H1 (cell line): ENCODE data around the gene OR8D4. TPM values are rescaled to one million over a fixed set of nuclear protein-coding genes. Genes with fewer than 3 reads are reported as not detected.

Experiments used
- CTCF ChIA-PET: fragments of 300-600 bp; sonication (Branson Sonifier 250); formaldehyde crosslinking; loops from one replicate; lab custom pipeline; 2021; ENCODE audit not compliant: partially characterized antibody; lab: Charles Lee
- POLR2A ChIA-PET: fragments of 300-600 bp; sonication (Branson Sonifier 250); formaldehyde crosslinking; loops from one replicate; lab custom pipeline; 2021; ENCODE audit warnings: inconsistent platforms; ENCODE audit not compliant: partially characterized antibody; lab: Charles Lee
- DNase-seq, 2 experiments: peaks; one replicate each; pipeline versions ENCODE4 v3.0.0 to v3.0.0-alpha.2; 2010 to 2022; ENCODE audit warnings: low spot score in 2 of 2, low read depth in 1 of 2, mixed read lengths in 1 of 2
- FAIRE-seq: peaks from 2 replicates; lab custom pipeline; 2011; peaks lifted over from hg19 to GRCh38; lab: Jason Lieb, UNC
- H2AFZ ChIP-seq: 2 replicates; pipeline ENCODE4 v1.8.1; 2012; ENCODE audit warnings: low read length, inconsistent platforms
- H2AK5ac ChIP-seq: 2 replicates; pipeline ENCODE4 v1.6.1; 2013; ENCODE audit warnings: low read depth, low read length
- H2BK120ac ChIP-seq: replicated peaks from 2 replicates; pipeline ENCODE3; 2013; ENCODE audit warnings: low read depth, low read length, inconsistent platforms
- H2BK12ac ChIP-seq: 2 replicates; pipeline ENCODE4 v1.6.1; 2013; ENCODE audit warnings: low read depth, low read length
- H2BK15ac ChIP-seq: 2 replicates; pipeline ENCODE4 v1.6.1; 2013; ENCODE audit warnings: low read length
- H2BK20ac ChIP-seq: 2 replicates; pipeline ENCODE4 v1.6.1; 2013; ENCODE audit warnings: low read length
- H2BK5ac ChIP-seq: 2 replicates; pipeline ENCODE4 v1.6.1; 2013; ENCODE audit warnings: low read depth, low read length
- H3K14ac ChIP-seq: 2 replicates; pipeline ENCODE4 v1.6.1; 2013; ENCODE audit warnings: inconsistent platforms; ENCODE audit not compliant: insufficient read length
- H3K18ac ChIP-seq: 2 replicates; pipeline ENCODE4 v1.6.1; 2013; ENCODE audit warnings: low read length; ENCODE audit errors: extremely low read depth
- H3K23ac ChIP-seq: 2 replicates; pipeline ENCODE4 v1.6.1; 2013; ENCODE audit warnings: inconsistent platforms; ENCODE audit not compliant: insufficient read length
- H3K23me2 ChIP-seq: 2 replicates; pipeline ENCODE4 v1.6.1; 2013; ENCODE audit warnings: low read depth, low read length
- H3K27ac ChIP-seq: 2 replicates; pipeline ENCODE4 v1.6.1; 2011; ENCODE audit warnings: low read depth, low read length, inconsistent platforms
- H3K27me3 ChIP-seq, 4 experiments: replicated peaks in 1 of 4; 1 replicate in 1 of 4; 2 replicates in 3 of 4; pipeline versions ENCODE4 v1.6.1 to v1.8.1; 2011 to 2013; ENCODE audit warnings: low read length in 3 of 4, mild to moderate bottlenecking in 3 of 4, inconsistent platforms in 2 of 4, mixed read lengths in 2 of 4, moderate library complexity in 1 of 4; ENCODE audit not compliant: control insufficient read depth in 3 of 4, insufficient read depth in 3 of 4; ENCODE audit errors: extremely low read depth in 1 of 4
- H3K36me3 ChIP-seq, 4 experiments: 2 replicates each; pipeline versions ENCODE4 v1.6.1 to v1.8.1; 2011 to 2013; ENCODE audit warnings: mild to moderate bottlenecking in 4 of 4, low read length in 3 of 4, moderate library complexity in 2 of 4, control low read depth in 1 of 4, inconsistent platforms in 1 of 4; ENCODE audit not compliant: insufficient read depth in 4 of 4, control insufficient read depth in 2 of 4
- H3K4ac ChIP-seq: replicated peaks from 2 replicates; pipeline ENCODE3; 2013; ENCODE audit warnings: low read length, low read depth, mixed read lengths, inconsistent platforms; ENCODE audit not compliant: insufficient read length
- H3K4me1 ChIP-seq, 4 experiments: replicated peaks in 1 of 4; 1 replicate in 1 of 4; 2 replicates in 3 of 4; pipeline versions ENCODE4 v1.6.1 to v1.8.1; 2011 to 2013; ENCODE audit warnings: low read length in 3 of 4, inconsistent platforms in 2 of 4, mixed read lengths in 1 of 4; ENCODE audit not compliant: insufficient read depth in 4 of 4, control insufficient read depth in 3 of 4
- H3K4me2 ChIP-seq, 2 experiments: 2 replicates each; pipeline versions ENCODE4 v1.6.1 to v1.8.1; 2011 to 2013; ENCODE audit warnings: low read depth in 2 of 2, low read length in 2 of 2, control low read depth in 1 of 2, inconsistent platforms in 1 of 2, mild to moderate bottlenecking in 1 of 2; ENCODE audit not compliant: insufficient read depth in 1 of 2
- H3K4me3 ChIP-seq, 4 experiments: fragments of 200-600, 300-600 bp in 1 of 4; sonication (generic), shearing (Covaris generic), sonication (Bioruptor Twin) in 1 of 4; 2 replicates each; pipeline versions ENCODE4 v1.5.1 to v1.8.1; 2011 to 2016; ENCODE audit warnings: low read length in 4 of 4, low read depth in 3 of 4, control low read depth in 2 of 4, inconsistent platforms in 2 of 4, mild to moderate bottlenecking in 2 of 4, mixed read lengths in 1 of 4, moderate library complexity in 1 of 4; ENCODE audit not compliant: insufficient read depth in 2 of 4; ENCODE audit errors: extremely low read depth in 1 of 4
- H3K56ac ChIP-seq: replicated peaks from 2 replicates; pipeline ENCODE3; 2013; ENCODE audit warnings: low read depth, mild to moderate bottlenecking, mixed read lengths, low read length, inconsistent platforms; ENCODE audit not compliant: insufficient read length
- H3K79me1 ChIP-seq: 2 replicates; pipeline ENCODE4 v1.6.1; 2013; ENCODE audit warnings: low read depth, low read length, control low read depth
- H3K79me2 ChIP-seq, 2 experiments: 2 replicates each; pipeline versions ENCODE4 v1.6.1 to v1.8.1; 2012 to 2013; ENCODE audit warnings: low read length in 2 of 2, mild to moderate bottlenecking in 2 of 2, inconsistent platforms in 1 of 2; ENCODE audit not compliant: insufficient read depth in 2 of 2, control insufficient read depth in 1 of 2
- H3K9ac ChIP-seq, 4 experiments: replicated peaks in 1 of 4; 1 replicate in 1 of 4; 2 replicates in 3 of 4; pipeline versions ENCODE4 v1.6.1 to v1.8.1; 2011 to 2013; ENCODE audit warnings: low read depth in 3 of 4, low read length in 3 of 4, control low read depth in 2 of 4, mild to moderate bottlenecking in 2 of 4, moderate library complexity in 2 of 4, inconsistent platforms in 1 of 4; ENCODE audit errors: extremely low read depth in 1 of 4
- H3K9me3 ChIP-seq, 2 experiments: 2 replicates each; pipeline versions ENCODE4 v1.6.1 to v1.8.1; 2012 to 2013; ENCODE audit warnings: mild to moderate bottlenecking in 2 of 2, moderate library complexity in 2 of 2, control low read depth in 1 of 2, inconsistent platforms in 1 of 2, low read depth in 1 of 2, low read length in 1 of 2, mixed read lengths in 1 of 2; ENCODE audit not compliant: insufficient read depth in 2 of 2
- H4K20me1 ChIP-seq, 2 experiments: replicated peaks in 1 of 2; 2 replicates each; pipeline versions ENCODE3 to v1.8.1; 2011 to 2013; ENCODE audit warnings: inconsistent platforms in 2 of 2, low read length in 2 of 2, mild to moderate bottlenecking in 1 of 2; ENCODE audit not compliant: insufficient read depth in 2 of 2, control insufficient read depth in 1 of 2
- H4K5ac ChIP-seq: 2 replicates; pipeline ENCODE4 v1.6.1; 2013; ENCODE audit warnings: low read length, low read depth, mixed read lengths, inconsistent platforms; ENCODE audit not compliant: insufficient read length
- H4K8ac ChIP-seq: 2 replicates; pipeline ENCODE4 v1.8.0; 2013; ENCODE audit warnings: mild to moderate bottlenecking, moderate library complexity, low read length, inconsistent platforms; ENCODE audit not compliant: insufficient read depth; ENCODE audit errors: extremely low read depth
- H4K91ac ChIP-seq: replicated peaks from 2 replicates; pipeline ENCODE3; 2013; ENCODE audit warnings: low read length, mixed read lengths, inconsistent platforms; ENCODE audit not compliant: insufficient read length
- CEBPB ChIP-seq: IDR thresholded peaks from 2 replicates; pipeline ENCODE4 v1.6.1; 2012; ENCODE audit warnings: low read depth, low read length
- CHD1 ChIP-seq: IDR thresholded peaks from 2 replicates; pipeline ENCODE4 v1.6.1; 2012; ENCODE audit warnings: low read depth, low read length, improper control_type of control experiment
- CHD2 ChIP-seq: IDR thresholded peaks from 2 replicates; pipeline ENCODE4 v1.6.1; 2012; ENCODE audit warnings: low read length, improper control_type of control experiment
- GTF2F1 ChIP-seq: IDR thresholded peaks from 2 replicates; pipeline ENCODE4 v1.6.1; 2012; ENCODE audit warnings: low read depth, low read length, improper control_type of control experiment, borderline replicate concordance
- PHF8 ChIP-seq: fragments of 200-600 bp; sonication (generic); conservative IDR thresholded peaks from 2 replicates; pipeline ENCODE4 v1.7.1; 2012; ENCODE audit warnings: low read depth, mild to moderate bottlenecking, inconsistent platforms, low read length, moderate library complexity
- POLR2A ChIP-seq, 2 experiments: IDR thresholded peaks; 1 replicate in 1 of 2; 2 replicates in 1 of 2; pipeline ENCODE4 v1.6.1; 2011; ENCODE audit warnings: low read depth in 2 of 2, low read length in 2 of 2, mild to moderate bottlenecking in 2 of 2; ENCODE audit errors: control extremely low read depth in 1 of 2
- POLR2AphosphoS5 ChIP-seq: IDR thresholded peaks from 2 replicates; pipeline ENCODE4 v1.6.1; 2011; ENCODE audit warnings: low read depth, low read length
- SAP30 ChIP-seq: fragments of 300-600 bp; sonication (generic); IDR thresholded peaks from 2 replicates; pipeline ENCODE4 v1.7.1; 2012; ENCODE audit warnings: low read length, moderate library complexity, mild to moderate bottlenecking, inconsistent platforms; ENCODE audit not compliant: insufficient read depth, insufficient replicate concordance
- SIN3A ChIP-seq, 2 experiments: IDR thresholded peaks in 1 of 2; conservative IDR thresholded peaks in 1 of 2; 2 replicates each; pipeline ENCODE4 v1.6.1; 2011 to 2012; ENCODE audit warnings: low read length in 2 of 2, improper control_type of control experiment in 1 of 2, low read depth in 1 of 2, mild to moderate bottlenecking in 1 of 2
- YY1 ChIP-seq: IDR thresholded peaks from 2 replicates; pipeline ENCODE4 v1.6.1; 2011; ENCODE audit warnings: low read depth, mild to moderate bottlenecking, low read length
- WGBS, 2 experiments: shearing (Covaris generic) in 1 of 2; methylation state at CpG; one replicate each; pipeline versions ENCODE4 v1.1.6 to v1.1.7; 2013 to 2015; ENCODE audit warnings: low lambda C conversion rate in 2 of 2, mixed read lengths in 2 of 2, inconsistent platforms in 1 of 2, low coverage in 1 of 2, missing lambda C conversion rate in 1 of 2; ENCODE audit not compliant: insufficient replicate concordance in 2 of 2, insufficient coverage in 1 of 2, insufficient read length in 1 of 2; ENCODE audit errors: extremely low coverage in 1 of 2, missing lambda C conversion rate in 1 of 2; 5-methylcytosine and 5-hydroxymethylcytosine counted together
- polyA plus RNA-seq, 7 experiments: library from polyadenylated mRNA; depleted of rRNA in 3 of 7; stranded (reverse) in 5 of 7; unstranded in 2 of 7; fragments of >200 nt in 5 of 7; fragments of 200-250 nt in 2 of 7; gene quantifications; 1 replicate in 5 of 7; 2 replicates in 1 of 7; 4 replicates in 1 of 7; pipeline versions ENCODE4 v1.2.1 to v1.2.3, GENCODE V29; 2011 to 2013; ENCODE audit warnings: missing spikeins in 2 of 7, mixed read lengths in 2 of 7
- total RNA-seq: library from RNA; stranded (reverse); fragmentation: NEBNext Ultra II Directional; extraction: Animal tissue kit (Norgen Biotek cat#: 25700); gene quantifications from 2 replicates; pipeline ENCODE4 v1.2.1, GENCODE V29; 2021
- TF ChIP-seq, protein P1 (sequence below): IDR thresholded peaks from 2 replicates; pipeline ENCODE4 v1.6.1; 2011; ENCODE audit warnings: low read depth, mild to moderate bottlenecking, low read length; ENCODE audit not compliant: insufficient read depth

OR8D4 gene
- total and polyA plus RNA-seq, 2 of the 8 experiments (the other 6 are each of a cell fraction or from before 2014, with no cell fraction given), result not detected

DNA sequence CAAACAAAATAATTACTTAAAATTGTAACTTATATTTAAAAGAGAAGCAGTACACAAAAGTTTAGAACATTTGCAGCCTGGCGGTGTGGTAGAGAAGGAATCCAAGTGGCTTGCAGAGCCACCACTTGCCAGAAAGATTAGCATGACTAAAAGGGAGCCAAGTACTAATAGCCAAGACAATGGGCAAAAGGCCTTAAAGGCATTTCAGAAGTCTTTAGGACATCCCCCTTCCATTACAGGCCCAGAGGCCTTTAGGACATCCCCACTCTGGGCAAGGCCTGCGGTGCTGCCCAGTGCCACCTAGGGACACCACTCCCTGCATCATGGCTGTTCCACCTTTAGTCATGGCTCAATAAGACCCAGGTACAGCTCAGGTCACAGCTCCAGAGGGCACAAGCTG, 48.9 kb upstream of the OR8D4 start:
- H3K27ac ChIP-seq, result no peak overlapping the region
- TF ChIP-seq, protein P1, sequence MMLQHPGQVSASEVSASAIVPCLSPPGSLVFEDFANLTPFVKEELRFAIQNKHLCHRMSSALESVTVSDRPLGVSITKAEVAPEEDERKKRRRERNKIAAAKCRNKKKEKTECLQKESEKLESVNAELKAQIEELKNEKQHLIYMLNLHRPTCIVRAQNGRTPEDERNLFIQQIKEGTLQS, result no peak
- TF ChIP-seq SIN3A (conservative IDR thresholded peaks at IDR 0.05 in 1 of 2, IDR thresholded peaks at IDR 0.05 in 1 of 2; ENCODE audit: low read depth in 1 of 2, low read length in 2 of 2) (no peak), CHD1 (no peak), SAP30 (no peak), YY1 (no peak), CHD2 (no peak), GTF2F1 (no peak), PHF8 (no peak), CEBPB (no peak), POLR2AphosphoS5 (no peak), POLR2A (IDR thresholded peaks at IDR 0.05; ENCODE audit: control extremely low read depth in 1 of 2, low read depth in 2 of 2, low read length in 2 of 2) (no peak)
- TF ChIP-seq, all 59 proteins: peak for 0
- Histone ChIP-seq H3K56ac (no peak overlapping the region), H3K9ac (no peak overlapping the region), H2BK5ac (peak overlapping the region; percentile 6; the same call in 1 of the 2 replicates), H2BK20ac (no peak overlapping the region), H4K91ac (peak overlapping the region; percentile 62), H4K5ac (no peak overlapping the region), H3K79me1 (no peaks in the 10 kb centered on the region), H3K79me2 (no peaks in the 10 kb centered on the region), H4K8ac (no peak overlapping the region), H3K23me2 (no peaks in the 10 kb centered on the region), H2BK120ac (no peak overlapping the region), H2AFZ (no peak overlapping the region), H3K4me1 (peaks cover 0 to 4% (median 0%) of the 10 kb centered on the region in 4 experiments; a peak in 4 of 7 replicates), H3K4me2 (no peak overlapping the region), H3K4ac (no peak overlapping the region), H4K20me1 (no peaks in the 10 kb centered on the region), H3K18ac (peak overlapping the region; percentile 55; the same call in 1 of the 2 replicates), H2BK12ac (peak overlapping the region; percentile 11; the same call in 1 of the 2 replicates), H3K14ac (no peak overlapping the region), H3K23ac (no peak overlapping the region), H3K9me3 (peaks cover 6 to 12% of the 10 kb centered on the region in 2 experiments; a peak in 1 of 4 replicates), H3K27me3 (no peaks in the 10 kb centered on the region), H2AK5ac (no peak overlapping the region), H3K36me3 (no peaks in the 10 kb centered on the region), H2BK15ac (no peak overlapping the region), H3K4me3 (no peak overlapping the region)
- ChIA-PET POLR2A (no interaction called here), CTCF (no interaction called here)
- FAIRE-seq (no peak), DNase-seq (no peak)
- 86% methylated on average over 2 of the region's 2 CpGs; no CpG with 5 or more reads in 1 of the 2 experiments for WGBS, 2 experiments
